MM.1S (cell line): ENCODE data around the gene MED15.
"Not testable (repeated sequence)": the region's sequence is repeated elsewhere in the genome, so short reads cannot be mapped to it uniquely, and the experiment has no call there.

ENCODE experiments used
- DNase-seq: peaks from one replicate; pipeline ENCODE4 v3.0.0-alpha.2; 2015
- H2AFZ ChIP-seq: fragments of 300-600 bp; sonication (generic); 2 replicates; pipeline ENCODE4 v1.6.0; 2016; ENCODE audit warnings: antibody characterized with exemption, low read length
- H3F3A ChIP-seq: fragments of 300-600 bp; sonication (generic); 2 replicates; pipeline ENCODE4 v1.6.1; 2016; ENCODE audit warnings: mild to moderate bottlenecking, antibody characterized with exemption, low read length, moderate library complexity, mixed read lengths; ENCODE audit not compliant: insufficient read depth
- H3K27ac ChIP-seq: fragments of 300-600 bp; sonication (generic); 2 replicates; pipeline ENCODE4 v1.5.1; 2016; ENCODE audit warnings: mild to moderate bottlenecking, low read length
- H3K27me3 ChIP-seq: fragments of 300-600 bp; sonication (generic); replicated peaks from 2 replicates; pipeline ENCODE4 v1.6.0; 2016; ENCODE audit warnings: low read length; ENCODE audit not compliant: insufficient read depth
- H3K36me3 ChIP-seq: fragments of 300-600 bp; sonication (generic); replicated peaks from 2 replicates; pipeline ENCODE4 v1.6.1; 2016; ENCODE audit warnings: mild to moderate bottlenecking, low read length, mixed read lengths; ENCODE audit not compliant: insufficient read depth
- H3K4me1 ChIP-seq: fragments of 300-600 bp; sonication (generic); 2 replicates; pipeline ENCODE4 v1.6.1; 2016; ENCODE audit warnings: low read length, mixed read lengths
- H3K4me2 ChIP-seq: fragments of 300-600 bp; sonication (generic); 2 replicates; pipeline ENCODE4 v1.6.0; 2016; ENCODE audit warnings: low read depth, low read length
- H3K4me3 ChIP-seq: fragments of 300-600 bp; sonication (generic); 2 replicates; pipeline ENCODE4 v1.5.1; 2016; ENCODE audit warnings: low read length, mixed read lengths
- H3K79me2 ChIP-seq: fragments of 300-600 bp; sonication (generic); 2 replicates; pipeline ENCODE4 v1.6.1; 2016; ENCODE audit warnings: mixed run types, low read length, mixed read lengths
- H3K9ac ChIP-seq: fragments of 300-600 bp; sonication (generic); 2 replicates; pipeline ENCODE4 v1.6.1; 2016; ENCODE audit warnings: low read length, mixed read lengths
- H3K9me2 ChIP-seq: fragments of 300-600 bp; sonication (generic); replicated peaks from 2 replicates; pipeline ENCODE4 v1.6.1; 2016; ENCODE audit warnings: mild to moderate bottlenecking, low read length, mixed read lengths; ENCODE audit not compliant: insufficient read depth
- H3K9me3 ChIP-seq: fragments of 300-600 bp; sonication (generic); replicated peaks from 2 replicates; pipeline ENCODE4 v1.6.1; 2016; ENCODE audit warnings: mild to moderate bottlenecking, low read length, mixed read lengths; ENCODE audit not compliant: insufficient read depth
- H4K20me1 ChIP-seq: fragments of 300-600 bp; sonication (generic); 2 replicates; pipeline ENCODE4 v1.6.1; 2016; ENCODE audit warnings: mild to moderate bottlenecking, low read length, moderate library complexity, mixed read lengths; ENCODE audit not compliant: insufficient read depth
- CTCF ChIP-seq: fragments of 300-600 bp; sonication (generic); IDR thresholded peaks from 2 replicates; pipeline ENCODE4 v1.5.1; 2016; ENCODE audit warnings: antibody characterized with exemption, low read length, mixed read lengths
- EZH2 ChIP-seq: fragments of 300-600 bp; sonication (generic); optimal IDR thresholded peaks from 2 replicates; pipeline ENCODE3; 2017; ENCODE audit warnings: low read depth, mild to moderate bottlenecking, antibody characterized with exemption, low read length, mixed read lengths
- EZH2phosphoT487 ChIP-seq: fragments of 300-600 bp; sonication (generic); IDR thresholded peaks from 2 replicates; pipeline ENCODE4 v1.6.1; 2018; ENCODE audit warnings: antibody characterized with exemption, low read length

The MED15 gene

GRCh38 chr22:20590477-20591294, 83.3 kb downstream of the MED15 start:
- H3K36me3 ChIP-seq = no peaks in the 10 kb centered on the region
- no peak overlapping the region for H3K9ac ChIP-seq

DNA sequence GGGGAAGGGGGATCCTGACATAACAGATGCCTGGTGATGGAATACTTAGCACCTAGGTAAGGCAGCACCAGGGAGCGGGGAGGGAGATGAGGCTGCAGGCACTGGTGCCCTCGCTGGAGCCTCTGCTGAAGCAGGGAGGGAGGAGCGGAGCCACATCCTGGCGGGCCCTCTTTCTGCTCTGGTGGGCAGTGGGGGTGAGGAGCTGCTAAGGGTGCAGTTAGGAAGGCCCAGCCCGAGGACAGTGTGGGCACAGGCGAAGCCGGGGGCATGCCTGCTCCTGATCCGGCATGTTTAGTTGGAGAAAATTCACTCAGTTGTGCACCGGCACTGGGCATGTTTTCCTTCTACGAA, 83.9 kb downstream of the MED15 start:
- no peaks in the 10 kb centered on the region for H3K36me3 ChIP-seq
- DNase-seq = no peak
- H3K4me1 ChIP-seq = no peaks in the 10 kb centered on the region
- H4K20me1 ChIP-seq = no peaks in the 10 kb centered on the region
- H3K9me3 ChIP-seq = no peaks in the 10 kb centered on the region
- no peaks in the 10 kb centered on the region for H3K27me3 ChIP-seq
- H3F3A ChIP-seq = no peaks in the 10 kb centered on the region
- no peak overlapping the region for H2AFZ ChIP-seq
- no peak overlapping the region for H3K27ac ChIP-seq
- no peaks in the 10 kb centered on the region for H3K79me2 ChIP-seq
- H3K9me2 ChIP-seq = no peaks in the 10 kb centered on the region
- H3K4me2 ChIP-seq = no peak overlapping the region
- H3K9ac ChIP-seq = no peak overlapping the region
- H3K4me3 ChIP-seq = no peak overlapping the region
- TF ChIP-seq EZH2phosphoT487 = no peak
- TF ChIP-seq EZH2 = no peak
- TF ChIP-seq CTCF = no peak

More at GRCh38 chr22:20590477-20591294, 83.3 kb downstream of the MED15 start:
- no peak overlapping the region for H3K27ac ChIP-seq
- no peaks in the 10 kb centered on the region for H3K9me3 ChIP-seq
- TF ChIP-seq EZH2 = no peak
- no peak for TF ChIP-seq CTCF
- TF ChIP-seq EZH2phosphoT487 = no peak
- DNase-seq = no peak
- H3F3A ChIP-seq = no peaks in the 10 kb centered on the region
- H4K20me1 ChIP-seq = no peaks in the 10 kb centered on the region
- no peak overlapping the region for H3K4me3 ChIP-seq
- no peak overlapping the region for H2AFZ ChIP-seq
- H3K27me3 ChIP-seq = no peaks in the 10 kb centered on the region
- no peak overlapping the region for H3K4me2 ChIP-seq
- H3K79me2 ChIP-seq = no peaks in the 10 kb centered on the region
- no peaks in the 10 kb centered on the region for H3K4me1 ChIP-seq
- H3K9me2 ChIP-seq = no peaks in the 10 kb centered on the region

- Histone ChIP-seq H2AFZ (no peak overlapping the region), H3F3A (no peaks in the 10 kb centered on the region), H3K36me3 (no peaks in the 10 kb centered on the region), H3K9ac (no peak overlapping the region), H4K20me1 (no peaks in the 10 kb centered on the region), H3K79me2 (no peaks in the 10 kb centered on the region), H3K4me1 (no peaks in the 10 kb centered on the region), H3K9me2 (no peaks in the 10 kb centered on the region), H3K4me3 (no peak overlapping the region), H3K4me2 (no peak overlapping the region), H3K27ac (no peak overlapping the region), H3K27me3 (no peaks in the 10 kb centered on the region), H3K9me3 (no peaks in the 10 kb centered on the region)
- TF ChIP-seq EZH2phosphoT487 = no peak
- TF ChIP-seq CTCF = no peak
- TF ChIP-seq EZH2 = no peak
- no peak for DNase-seq
Measured at GRCh38 chr22:20591660-20592310, 84.4 kb downstream of the MED15 start.

DNA sequence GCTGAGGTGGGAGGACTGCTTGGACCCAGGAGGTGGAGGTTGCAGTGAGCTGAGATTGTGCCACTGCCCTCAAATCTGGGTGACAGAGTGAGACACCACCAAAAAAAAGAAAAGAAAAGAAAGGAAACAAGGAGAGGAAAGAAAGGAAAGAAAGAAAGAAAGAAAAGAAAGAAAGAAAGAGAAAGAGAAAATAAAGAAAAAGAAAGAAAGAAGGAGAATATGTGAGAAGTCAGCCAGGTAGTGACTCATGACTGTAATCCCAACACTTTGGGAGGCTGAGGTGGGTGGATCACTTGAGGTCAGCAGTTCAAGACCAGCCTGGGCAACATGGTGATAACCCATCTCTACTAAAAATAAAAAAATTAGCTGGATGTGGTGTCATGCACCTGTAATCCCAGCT, 86.6 kb downstream of the MED15 start:
- H3K9me3 ChIP-seq, H3K9ac ChIP-seq, H3K4me1 ChIP-seq, H3K36me3 ChIP-seq, H3K9me2 ChIP-seq, H4K20me1 ChIP-seq, H3K27ac ChIP-seq, H2AFZ ChIP-seq, H3F3A ChIP-seq, H3K27me3 ChIP-seq, H3K79me2 ChIP-seq, H3K4me2 ChIP-seq, H3K4me3 ChIP-seq, DNase-seq: not testable (repeated sequence)

- not testable (repeated sequence) for H3K9me2 ChIP-seq, H4K20me1 ChIP-seq, H3K9me3 ChIP-seq, H3F3A ChIP-seq, H3K9ac ChIP-seq, H3K79me2 ChIP-seq, H3K4me2 ChIP-seq, H3K27ac ChIP-seq, H3K4me3 ChIP-seq, H3K36me3 ChIP-seq, H3K4me1 ChIP-seq, H2AFZ ChIP-seq, DNase-seq, H3K27me3 ChIP-seq
Measured at GRCh38 chr22:20594486-20594885, 87.1 kb downstream of the MED15 start.
